Measurements from ENCODE around the gene CMC1. TPM values are rescaled to one million over a fixed set of nuclear protein-coding genes. Genes with fewer than 3 reads are reported as not detected.

The CMC1 gene
- total RNA-seq, 1 experiment from 2014 or later = 22.6 TPM

GRCh38 chr3:28301688-28302087 is 60.3 kb downstream of the CMC1 start:
- no peak for DNase-seq
- no peaks in the 10 kb centered on the region for H3K9me3 ChIP-seq (replicated peaks)
- H3K36me3 ChIP-seq = no peaks in the 10 kb centered on the region
- no peak overlapping the region for H3K4me3 ChIP-seq
- H3K27ac ChIP-seq = no peak overlapping the region
- H3K27me3 ChIP-seq = no peaks in the 10 kb centered on the region
- no peaks in the 10 kb centered on the region for H3K4me1 ChIP-seq

GRCh38 chr3:28308196-28308595 is 66.8 kb downstream of the CMC1 start:
- no peaks in the 10 kb centered on the region for H3K36me3 ChIP-seq
- H3K4me1 ChIP-seq = no peaks in the 10 kb centered on the region
- H3K4me3 ChIP-seq = no peak overlapping the region
- H3K27ac ChIP-seq = no peak overlapping the region
- no peaks in the 10 kb centered on the region for H3K9me3 ChIP-seq (replicated peaks)
- no peaks in the 10 kb centered on the region for H3K27me3 ChIP-seq
- no peak for DNase-seq

GRCh38 chr3:28315711-28316110 is 74.3 kb downstream of the CMC1 start:
- no peaks in the 10 kb centered on the region for H3K4me1 ChIP-seq
- DNase-seq = no peak
- no peaks in the 10 kb centered on the region for H3K9me3 ChIP-seq (replicated peaks)
- no peaks in the 10 kb centered on the region for H3K27me3 ChIP-seq
- no peak overlapping the region for H3K4me3 ChIP-seq
- H3K36me3 ChIP-seq = no peaks in the 10 kb centered on the region
- no peak overlapping the region for H3K27ac ChIP-seq

GRCh38 chr3:28316226-28316625 is 74.8 kb downstream of the CMC1 start:
- H3K4me1 ChIP-seq = no peaks in the 10 kb centered on the region
- H3K27me3 ChIP-seq = no peaks in the 10 kb centered on the region
- H3K9me3 ChIP-seq (replicated peaks) = no peaks in the 10 kb centered on the region
- no peak for DNase-seq
- no peak overlapping the region for H3K4me3 ChIP-seq
- no peak overlapping the region for H3K27ac ChIP-seq
- no peaks in the 10 kb centered on the region for H3K36me3 ChIP-seq

- Histone ChIP-seq H3K4me3 (no peak overlapping the region), H3K36me3 (peaks cover 3% of the 10 kb centered on the region; the same call in 1 of the 2 replicates), H3K27me3 (no peaks in the 10 kb centered on the region), H3K9me3 (replicated peaks) (no peaks in the 10 kb centered on the region), H3K27ac (no peak overlapping the region), H3K4me1 (no peaks in the 10 kb centered on the region)
- peak; percentile 56 to 76 for DNase-seq
Observed at GRCh38 chr3:28317438-28318022, 76.1 kb downstream of the CMC1 start.

- Histone ChIP-seq H3K27me3 (no peaks in the 10 kb centered on the region), H3K36me3 (peaks cover 25% of the 10 kb centered on the region), H3K4me3 (no peak overlapping the region), H3K27ac (no peak overlapping the region), H3K4me1 (no peaks in the 10 kb centered on the region), H3K9me3 (replicated peaks) (no peaks in the 10 kb centered on the region)
- no peak for DNase-seq
Observed at GRCh38 chr3:28320981-28321380, 79.6 kb downstream of the CMC1 start.

GRCh38 chr3:28322464-28322863 is 81.0 kb downstream of the CMC1 start:
- H3K4me1 ChIP-seq = no peaks in the 10 kb centered on the region

GRCh38 chr3:28326458-28326926 is 85.1 kb downstream of the CMC1 start:
- H3K9me3 ChIP-seq (replicated peaks) = no peaks in the 10 kb centered on the region

More at GRCh38 chr3:28322464-28322863, 81.0 kb downstream of the CMC1 start:
- no peak for DNase-seq
- Histone ChIP-seq H3K27me3 (no peaks in the 10 kb centered on the region), H3K9me3 (replicated peaks) (no peaks in the 10 kb centered on the region), H3K27ac (no peak overlapping the region), H3K36me3 (peaks cover 38% of the 10 kb centered on the region), H3K4me3 (no peak overlapping the region)

GRCh38 chr3:28328188-28329151 is 87.1 kb downstream of the CMC1 start:
- Histone ChIP-seq H3K4me3 (no peak overlapping the region), H3K9me3 (replicated peaks) (no peaks in the 10 kb centered on the region), H3K27me3 (no peaks in the 10 kb centered on the region), H3K4me1 (no peaks in the 10 kb centered on the region), H3K27ac (no peak overlapping the region), H3K36me3 (peaks cover 68% of the 10 kb centered on the region)
- DNase-seq = peak in 1 of 2 experiments; percentile 56

More at GRCh38 chr3:28326458-28326926, 85.1 kb downstream of the CMC1 start:
- H3K4me1 ChIP-seq = no peaks in the 10 kb centered on the region
- H3K27me3 ChIP-seq = no peaks in the 10 kb centered on the region
- H3K4me3 ChIP-seq = no peak overlapping the region
- no peak for DNase-seq
- H3K36me3 ChIP-seq = peaks cover 55% of the 10 kb centered on the region
- no peak overlapping the region for H3K27ac ChIP-seq

GRCh38 chr3:28334552-28334951 is 93.1 kb downstream of the CMC1 start:
- Histone ChIP-seq H3K4me1 (no peaks in the 10 kb centered on the region), H3K27me3 (no peaks in the 10 kb centered on the region), H3K4me3 (no peak overlapping the region), H3K9me3 (replicated peaks) (no peaks in the 10 kb centered on the region), H3K27ac (no peak overlapping the region), H3K36me3 (peaks cover 76% of the 10 kb centered on the region)
- DNase-seq = no peak

- Histone ChIP-seq H3K36me3 (peaks cover 77% of the 10 kb centered on the region), H3K27ac (no peak overlapping the region), H3K27me3 (no peaks in the 10 kb centered on the region), H3K4me3 (no peak overlapping the region), H3K4me1 (no peaks in the 10 kb centered on the region), H3K9me3 (replicated peaks) (no peaks in the 10 kb centered on the region)
- DNase-seq = no peak
Observed at GRCh38 chr3:28335246-28335645, 93.8 kb downstream of the CMC1 start.

GRCh38 chr3:28337230-28337629 is 95.8 kb downstream of the CMC1 start:
- no peaks in the 10 kb centered on the region for H3K9me3 ChIP-seq (replicated peaks)
- no peak overlapping the region for H3K4me3 ChIP-seq
- peaks cover under 1% of the 10 kb centered on the region; the same call in 1 of the 2 replicates for H3K4me1 ChIP-seq
- no peak for DNase-seq
- no peak overlapping the region for H3K27ac ChIP-seq
- H3K36me3 ChIP-seq = peaks cover 72% of the 10 kb centered on the region
- no peaks in the 10 kb centered on the region for H3K27me3 ChIP-seq

- Histone ChIP-seq H3K36me3 (peaks cover 24% of the 10 kb centered on the region), H3K4me1 (peaks cover 18% of the 10 kb centered on the region), H3K27ac (no peak overlapping the region), H3K9me3 (replicated peaks) (no peaks in the 10 kb centered on the region), H3K4me3 (no peak overlapping the region), H3K27me3 (no peaks in the 10 kb centered on the region)
- no peak for DNase-seq
Observed at GRCh38 chr3:28343144-28343543, 101.7 kb downstream of the CMC1 start.

- no peaks in the 10 kb centered on the region for H3K27me3 ChIP-seq
- DNase-seq = no peak
- no peaks in the 10 kb centered on the region for H3K9me3 ChIP-seq (replicated peaks)
- H3K27ac ChIP-seq = no peak overlapping the region
- H3K4me1 ChIP-seq = peaks cover 18% of the 10 kb centered on the region
- no peak overlapping the region for H3K4me3 ChIP-seq
- H3K36me3 ChIP-seq = no peaks in the 10 kb centered on the region; the same call in 1 of the 2 replicates
Observed at GRCh38 chr3:28345690-28346089, 104.3 kb downstream of the CMC1 start.

Measured in SJCRH30 (cell line).